GM23338 (cell line): ENCODE results near the gene HIVEP3. TPM values are rescaled to one million over a fixed set of nuclear protein-coding genes. Genes with fewer than 3 reads are reported as not detected.

Experiments used
- ATAC-seq: fragments of 200-7000 bp; cut with Tn5 transposase; 3 replicates; pipeline ENCODE4 v1.9.1; 2020
- DNase-seq: peaks from one replicate; pipeline ENCODE4 v3.0.0-alpha.2; 2015; ENCODE audit warnings: low spot score
- H2AFZ ChIP-seq: fragments of 200-600 bp; sonication (generic); 2 replicates; pipeline ENCODE4 v1.8.0; 2016; ENCODE audit warnings: antibody characterized with exemption, mild to moderate bottlenecking, moderate library complexity
- H3F3A ChIP-seq: fragments of 200-600 bp; sonication (generic); replicated peaks from 2 replicates; pipeline ENCODE4 v1.8.0; 2017; ENCODE audit warnings: antibody characterized with exemption, mixed run types, low read depth
- H3K27ac ChIP-seq: fragments of 200-600 bp; sonication (generic); 2 replicates; pipeline ENCODE4 v1.6.1; 2016; ENCODE audit warnings: low read depth
- H3K27me3 ChIP-seq: fragments of 200-600 bp; sonication (generic); 2 replicates; pipeline ENCODE4 v1.8.0; 2016; ENCODE audit warnings: mild to moderate bottlenecking, mixed run types, moderate library complexity; ENCODE audit not compliant: insufficient read depth
- H3K36me3 ChIP-seq: fragments of 200-600 bp; sonication (generic); 2 replicates; pipeline ENCODE4 v1.8.0; 2016; ENCODE audit warnings: mild to moderate bottlenecking; ENCODE audit not compliant: insufficient read depth
- H3K4me1 ChIP-seq: fragments of 200-600 bp; sonication (generic); 2 replicates; pipeline ENCODE4 v1.8.0; 2016; ENCODE audit warnings: mild to moderate bottlenecking, moderate library complexity; ENCODE audit not compliant: insufficient read depth
- H3K4me2 ChIP-seq: fragments of 200-600 bp; sonication (generic); 2 replicates; pipeline ENCODE4 v1.7.1; 2017; ENCODE audit warnings: mixed run types
- H3K4me3 ChIP-seq: fragments of 200-600 bp; sonication (generic); 2 replicates; pipeline ENCODE4 v1.6.1; 2016; ENCODE audit warnings: mixed run types
- H3K79me2 ChIP-seq: fragments of 200-600 bp; sonication (generic); replicated peaks from 2 replicates; pipeline ENCODE4 v1.8.0; 2017; ENCODE audit warnings: mild to moderate bottlenecking; ENCODE audit not compliant: insufficient read depth
- H3K9me2 ChIP-seq: fragments of 200-600 bp; sonication (generic); 2 replicates; pipeline ENCODE4 v1.8.0; 2017; ENCODE audit not compliant: insufficient read depth
- H4K20me1 ChIP-seq: fragments of 200-600 bp; sonication (generic); replicated peaks from 2 replicates; pipeline ENCODE4 v1.8.0; 2017; ENCODE audit warnings: mild to moderate bottlenecking; ENCODE audit not compliant: insufficient read depth
- H3K27ac Mint-ChIP-seq: 2 replicates; pipeline ENCODE4 v1.8.0; 2020; ENCODE audit warnings: inconsistent platforms, mild to moderate bottlenecking, moderate library complexity, mixed read lengths
- H3K27me3 Mint-ChIP-seq: 3 replicates; pipeline ENCODE4 v1.8.0; 2022; ENCODE audit warnings: low read depth, mild to moderate bottlenecking, moderate library complexity, mixed read lengths, inconsistent platforms; ENCODE audit not compliant: insufficient read depth, poor library complexity
- H3K36me3 Mint-ChIP-seq: 3 replicates; pipeline ENCODE4 v1.8.0; 2021; ENCODE audit warnings: low read depth, mild to moderate bottlenecking, inconsistent platforms, moderate library complexity, mixed read lengths
- H3K4me1 Mint-ChIP-seq: 3 replicates; pipeline ENCODE4 v1.8.0; 2020; ENCODE audit warnings: mild to moderate bottlenecking, inconsistent platforms, mixed read lengths
- H3K4me3 Mint-ChIP-seq: 3 replicates; pipeline ENCODE4 v1.8.0; 2021; ENCODE audit warnings: moderate library complexity, mild to moderate bottlenecking, inconsistent platforms, mixed read lengths
- H3K9me3 Mint-ChIP-seq: 3 replicates; pipeline ENCODE4 v1.8.0; 2020; ENCODE audit warnings: moderate library complexity, mild to moderate bottlenecking, inconsistent platforms, mixed read lengths
- CREB1 ChIP-seq: fragments of 250-450 bp; sonication (Bioruptor Pico); IDR thresholded peaks from 2 replicates; pipeline ENCODE4 v1.5.0; 2020; ENCODE audit warnings: low read depth, mild to moderate bottlenecking, moderate library complexity
- ETS1 ChIP-seq: IDR thresholded peaks from 2 replicates; pipeline ENCODE4 v1.6.1; 2016; ENCODE audit warnings: antibody characterized with exemption
- EZH2phosphoT487 ChIP-seq: fragments of 200-600 bp; sonication (generic); IDR thresholded peaks from one replicate; pipeline ENCODE4 v1.8.1; 2018; ENCODE audit warnings: antibody characterized with exemption; ENCODE audit not compliant: unreplicated experiment
- JUNB ChIP-seq: IDR thresholded peaks from one replicate; pipeline ENCODE4 v1.6.1; 2016; ENCODE audit warnings: antibody characterized with exemption; ENCODE audit not compliant: unreplicated experiment
- NANOG ChIP-seq: IDR thresholded peaks from 2 replicates; pipeline ENCODE4 v1.6.1; 2016; ENCODE audit warnings: antibody characterized with exemption, borderline replicate concordance
- POLR2AphosphoS5 ChIP-seq: IDR thresholded peaks from 2 replicates; pipeline ENCODE4 v1.6.1; 2016; ENCODE audit warnings: antibody characterized with exemption, low read depth
- STAT1 ChIP-seq: IDR thresholded peaks from one replicate; pipeline ENCODE4 v1.6.1; 2016; ENCODE audit warnings: antibody characterized with exemption; ENCODE audit not compliant: unreplicated experiment
- ZNF331 ChIP-seq: fragments of 250-450 bp; sonication (Bioruptor Pico); IDR thresholded peaks from 2 replicates; pipeline ENCODE4 v1.5.0; 2020; ENCODE audit warnings: low read depth, mild to moderate bottlenecking, moderate library complexity
- polyA plus RNA-seq: library from polyadenylated mRNA; unstranded; fragments of >200 nt; fragmentation: Nextera tagmentation; extraction: Ambion mirVana; gene quantifications from 2 replicates; pipeline ENCODE4 v1.2.1, GENCODE V29; 2016
- total RNA-seq: library from RNA; depleted of rRNA; stranded (reverse); fragments of >200 nt; shearing (Covaris generic); gene quantifications from 2 replicates; pipeline ENCODE4 v1.2.3, GENCODE V29; 2014
- TF ChIP-seq, protein P1 (sequence below), 2 experiments: fragments of 200-600 bp in 1 of 2; sonication (generic) in 1 of 2; conservative IDR thresholded peaks; 2 replicates each; pipeline versions ENCODE4 v1.5.1 to v1.6.1; 2016 to 2017; ENCODE audit warnings: antibody characterized with exemption in 2 of 2, low read depth in 2 of 2, mild to moderate bottlenecking in 2 of 2, moderate library complexity in 1 of 2

Gene HIVEP3
- total and polyA plus RNA-seq, 2 experiments from 2014 or later = 0.14 to 0.24 TPM

- TF ChIP-seq, protein P1, sequence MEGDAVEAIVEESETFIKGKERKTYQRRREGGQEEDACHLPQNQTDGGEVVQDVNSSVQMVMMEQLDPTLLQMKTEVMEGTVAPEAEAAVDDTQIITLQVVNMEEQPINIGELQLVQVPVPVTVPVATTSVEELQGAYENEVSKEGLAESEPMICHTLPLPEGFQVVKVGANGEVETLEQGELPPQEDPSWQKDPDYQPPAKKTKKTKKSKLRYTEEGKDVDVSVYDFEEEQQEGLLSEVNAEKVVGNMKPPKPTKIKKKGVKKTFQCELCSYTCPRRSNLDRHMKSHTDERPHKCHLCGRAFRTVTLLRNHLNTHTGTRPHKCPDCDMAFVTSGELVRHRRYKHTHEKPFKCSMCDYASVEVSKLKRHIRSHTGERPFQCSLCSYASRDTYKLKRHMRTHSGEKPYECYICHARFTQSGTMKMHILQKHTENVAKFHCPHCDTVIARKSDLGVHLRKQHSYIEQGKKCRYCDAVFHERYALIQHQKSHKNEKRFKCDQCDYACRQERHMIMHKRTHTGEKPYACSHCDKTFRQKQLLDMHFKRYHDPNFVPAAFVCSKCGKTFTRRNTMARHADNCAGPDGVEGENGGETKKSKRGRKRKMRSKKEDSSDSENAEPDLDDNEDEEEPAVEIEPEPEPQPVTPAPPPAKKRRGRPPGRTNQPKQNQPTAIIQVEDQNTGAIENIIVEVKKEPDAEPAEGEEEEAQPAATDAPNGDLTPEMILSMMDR (conservative IDR thresholded peaks at IDR 0.05; ENCODE audit: low read depth in 2 of 2) = no peak
- TF ChIP-seq NANOG (no peak), JUNB (no peak), CREB1 (no peak), ETS1 (no peak), STAT1 (no peak)
Observed at GRCh38 chr1:41465741-41466140, 453.0 kb downstream of the HIVEP3 start (continued).

GRCh38 chr1:41464885-41465284 is 453.8 kb downstream of the HIVEP3 start:
- peaks cover 3% of the 10 kb centered on the region; the same call in 2 of the 3 replicates for H3K9me3 Mint-ChIP-seq
- Histone ChIP-seq H3F3A (no peaks in the 10 kb centered on the region), H4K20me1 (no peaks in the 10 kb centered on the region), H2AFZ (no peak overlapping the region), H3K27me3 (no peaks in the 10 kb centered on the region), H3K4me3 (no peak overlapping the region), H3K4me2 (no peak overlapping the region), H3K4me1 (no peaks in the 10 kb centered on the region), H3K36me3 (no peaks in the 10 kb centered on the region), H3K9me2 (no peaks in the 10 kb centered on the region), H3K27ac (no peak overlapping the region), H3K79me2 (no peaks in the 10 kb centered on the region)
- no peak for DNase-seq
- no peak overlapping the region for H3K27ac Mint-ChIP-seq
- H3K4me3 Mint-ChIP-seq = no peak overlapping the region
- no peaks in the 10 kb centered on the region for H3K36me3 Mint-ChIP-seq
- no peaks in the 10 kb centered on the region for H3K4me1 Mint-ChIP-seq
- H3K27me3 Mint-ChIP-seq = peaks cover 1% of the 10 kb centered on the region
- no peak for TF ChIP-seq ZNF331
- TF ChIP-seq ETS1 = no peak
- TF ChIP-seq JUNB = no peak
- TF ChIP-seq CREB1 = no peak
- TF ChIP-seq EZH2phosphoT487 = no peak
- TF ChIP-seq, protein P1 (conservative IDR thresholded peaks at IDR 0.05; ENCODE audit: low read depth in 2 of 2) = no peak
- TF ChIP-seq POLR2AphosphoS5 = no peak
- no peak for TF ChIP-seq NANOG
- TF ChIP-seq STAT1 = no peak
- no peak for ATAC-seq
